HUES6 (cell line): ENCODE measurements around the gene IGF1R.

ENCODE experiments used
- H3K27ac ChIP-seq: 2 replicates; pipeline ENCODE4 v1.7.0; 2013; ENCODE audit warnings: low read depth, mild to moderate bottlenecking, low read length, inconsistent platforms
- H3K27me3 ChIP-seq: 2 replicates; pipeline ENCODE4 v1.6.1; 2013; ENCODE audit warnings: low read length; ENCODE audit not compliant: control insufficient read depth, insufficient read depth
- H3K36me3 ChIP-seq: 2 replicates; pipeline ENCODE4 v1.6.1; 2013; ENCODE audit warnings: low read length; ENCODE audit not compliant: control insufficient read depth, insufficient read depth
- H3K4me1 ChIP-seq: 2 replicates; pipeline ENCODE4 v1.6.1; 2013; ENCODE audit warnings: low read length; ENCODE audit not compliant: control insufficient read depth, insufficient read depth
- H3K4me3 ChIP-seq: 2 replicates; pipeline ENCODE4 v1.5.1; 2013; ENCODE audit warnings: low read depth, low read length
- H3K9ac ChIP-seq: one replicate; pipeline ENCODE4 v1.6.1; 2013; ENCODE audit warnings: mild to moderate bottlenecking, low read length
- H3K9me3 ChIP-seq: 2 replicates; pipeline ENCODE4 v1.6.1; 2013; ENCODE audit warnings: low read depth, low read length; ENCODE audit not compliant: control insufficient read depth, insufficient read depth

IGF1R gene

GRCh38 chr15:98778960-98779359 lies 130.6 kb downstream of the IGF1R start:
- no peaks in the 10 kb centered on the region for H3K36me3 ChIP-seq
- no peak overlapping the region for H3K9ac ChIP-seq
- peaks cover 36% of the 10 kb centered on the region for H3K4me1 ChIP-seq
- no peaks in the 10 kb centered on the region for H3K9me3 ChIP-seq
- no peak overlapping the region for H3K27ac ChIP-seq
- H3K4me3 ChIP-seq: no peak overlapping the region
- H3K27me3 ChIP-seq: no peaks in the 10 kb centered on the region

DNA sequence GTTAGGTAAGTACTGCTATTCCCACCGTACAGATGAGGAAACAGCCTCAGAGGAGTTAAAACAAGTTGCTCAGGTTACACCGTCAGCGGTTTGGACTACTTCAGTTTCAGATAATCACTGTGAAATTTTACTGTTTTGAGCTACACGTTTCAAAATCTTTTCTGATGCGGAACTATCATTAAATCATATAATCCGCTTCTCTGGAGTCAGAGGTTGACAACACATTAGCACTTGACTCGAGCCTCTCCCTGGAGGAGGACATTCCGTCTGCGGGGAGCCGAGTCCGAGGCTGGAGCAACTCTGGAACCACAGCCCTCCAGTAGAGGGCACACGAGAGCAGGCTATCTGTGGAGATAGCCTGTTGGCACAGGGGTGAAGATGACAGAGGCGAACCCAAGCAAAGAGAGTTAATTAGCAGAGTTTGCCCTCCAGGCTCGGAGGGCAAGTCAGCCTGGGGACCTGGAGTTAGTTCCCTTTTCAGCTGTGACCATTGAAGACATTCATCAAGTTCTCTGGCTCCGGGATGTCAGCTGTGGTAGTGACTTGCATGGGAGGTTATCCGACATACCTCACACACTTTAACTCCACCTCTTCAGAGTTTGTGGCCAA lies 131.2 kb downstream of the IGF1R start:
- no peak overlapping the region for H3K4me3 ChIP-seq
- peaks cover 37% of the 10 kb centered on the region for H3K4me1 ChIP-seq
- no peak overlapping the region for H3K9ac ChIP-seq
- no peak overlapping the region for H3K27ac ChIP-seq
- no peaks in the 10 kb centered on the region for H3K9me3 ChIP-seq
- no peaks in the 10 kb centered on the region for H3K36me3 ChIP-seq
- no peaks in the 10 kb centered on the region for H3K27me3 ChIP-seq

DNA sequence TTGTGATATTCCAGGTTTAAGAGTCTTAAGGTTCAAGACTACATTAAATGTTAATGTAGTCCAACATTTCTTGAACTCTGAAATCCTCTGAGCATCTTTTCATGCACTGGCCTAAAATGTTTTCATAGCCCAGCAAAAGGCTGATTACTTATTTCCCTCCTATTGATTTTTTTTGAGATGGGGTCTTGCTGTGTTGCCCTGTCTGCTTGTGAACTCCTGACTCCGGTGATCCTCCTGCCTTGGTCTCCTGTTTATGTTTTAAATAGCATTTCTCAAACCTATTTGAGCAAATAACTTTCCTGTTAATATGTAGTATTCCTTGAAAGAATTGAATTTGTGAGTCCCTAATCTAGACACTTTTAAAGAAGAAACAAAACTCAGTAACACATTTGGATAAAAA lies 133.5 kb downstream of the IGF1R start:
- H3K9me3 ChIP-seq: no peaks in the 10 kb centered on the region
- no peaks in the 10 kb centered on the region for H3K36me3 ChIP-seq
- no peaks in the 10 kb centered on the region for H3K27me3 ChIP-seq
- no peak overlapping the region for H3K4me3 ChIP-seq
- no peak overlapping the region for H3K27ac ChIP-seq
- peaks cover 41% of the 10 kb centered on the region for H3K4me1 ChIP-seq
- H3K9ac ChIP-seq: no peak overlapping the region

- H3K36me3 ChIP-seq: no peaks in the 10 kb centered on the region
- no peak overlapping the region for H3K9ac ChIP-seq
- H3K9me3 ChIP-seq: no peaks in the 10 kb centered on the region
- H3K4me1 ChIP-seq: peaks cover 43% of the 10 kb centered on the region
- H3K27ac ChIP-seq: no peak overlapping the region
- H3K27me3 ChIP-seq: no peaks in the 10 kb centered on the region
- no peak overlapping the region for H3K4me3 ChIP-seq
Observed at GRCh38 chr15:98782801-98783200, 134.5 kb downstream of the IGF1R start.

GRCh38 chr15:98785431-98785806 lies 137.1 kb downstream of the IGF1R start:
- Histone ChIP-seq H3K27me3 (no peaks in the 10 kb centered on the region), H3K36me3 (no peaks in the 10 kb centered on the region), H3K4me1 (peaks cover 65% of the 10 kb centered on the region), H3K27ac (no peak overlapping the region), H3K9me3 (no peaks in the 10 kb centered on the region), H3K4me3 (no peak overlapping the region), H3K9ac (no peak overlapping the region)

DNA sequence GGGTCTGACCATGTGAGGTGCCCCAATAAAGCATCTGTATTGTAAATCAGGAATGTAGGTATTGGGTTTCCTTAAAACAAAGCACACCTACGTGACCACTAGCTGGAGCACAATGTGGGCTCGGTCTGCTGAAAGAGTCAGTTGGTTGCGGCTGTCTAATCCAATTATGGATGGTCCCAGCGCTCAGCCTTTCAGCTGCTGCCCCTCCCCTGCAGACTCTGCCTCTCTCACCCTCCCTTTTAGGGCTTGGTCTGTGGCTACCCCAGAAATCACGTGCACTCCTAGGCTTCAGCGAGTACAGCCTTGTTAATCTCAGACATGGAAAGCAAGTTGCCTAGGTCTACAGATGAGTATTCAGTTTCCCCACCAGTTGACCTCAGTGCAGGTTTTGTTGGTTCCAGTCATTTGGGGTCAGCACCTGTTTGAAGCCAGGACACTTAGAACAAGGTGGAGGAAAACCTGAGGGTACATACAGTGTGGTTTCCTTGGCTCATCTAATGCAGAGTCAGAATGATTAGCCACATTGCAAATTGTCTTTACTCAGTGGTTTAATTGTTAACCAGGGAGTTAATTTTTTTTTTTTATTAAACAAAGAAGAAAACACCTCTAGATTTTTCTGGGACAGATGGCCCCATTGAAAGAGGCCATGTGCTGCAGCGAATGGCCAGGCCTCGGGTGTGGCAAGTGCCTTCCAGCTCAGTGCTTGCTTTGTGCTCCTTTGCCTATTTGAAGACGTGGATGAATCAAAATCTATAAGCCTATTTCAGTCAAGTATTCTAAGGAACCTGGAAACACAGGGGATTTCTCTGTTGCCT lies 137.7 kb downstream of the IGF1R start:
- Histone ChIP-seq H3K4me1 (peaks cover 71% of the 10 kb centered on the region), H3K27ac (no peak overlapping the region), H3K9me3 (no peaks in the 10 kb centered on the region), H3K36me3 (no peaks in the 10 kb centered on the region), H3K9ac (peak overlapping the region; percentile 36), H3K27me3 (no peaks in the 10 kb centered on the region), H3K4me3 (peak overlapping the region; percentile 22; the same call in 1 of the 2 replicates)

DNA sequence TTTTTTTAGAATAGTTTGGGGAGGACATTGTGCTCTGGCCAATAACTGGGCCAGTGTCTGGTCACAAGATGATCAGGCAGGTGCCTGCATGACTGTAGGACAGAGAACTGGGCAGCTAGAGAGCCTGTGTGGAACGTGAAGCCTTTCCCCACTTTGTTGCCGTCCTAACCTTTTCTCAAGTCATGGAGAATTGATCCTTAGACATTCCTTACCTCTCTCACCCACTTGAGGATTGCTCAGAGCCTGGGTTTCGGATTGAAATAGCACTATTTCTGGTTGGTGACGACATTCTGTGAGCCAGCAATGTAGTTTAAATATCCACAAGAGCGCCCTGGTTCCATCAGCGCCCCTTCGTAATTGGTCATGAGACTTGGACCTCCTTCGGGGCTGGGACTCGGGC lies 138.4 kb downstream of the IGF1R start:
- Histone ChIP-seq H3K9ac (no peak overlapping the region), H3K27ac (no peak overlapping the region)

DNA sequence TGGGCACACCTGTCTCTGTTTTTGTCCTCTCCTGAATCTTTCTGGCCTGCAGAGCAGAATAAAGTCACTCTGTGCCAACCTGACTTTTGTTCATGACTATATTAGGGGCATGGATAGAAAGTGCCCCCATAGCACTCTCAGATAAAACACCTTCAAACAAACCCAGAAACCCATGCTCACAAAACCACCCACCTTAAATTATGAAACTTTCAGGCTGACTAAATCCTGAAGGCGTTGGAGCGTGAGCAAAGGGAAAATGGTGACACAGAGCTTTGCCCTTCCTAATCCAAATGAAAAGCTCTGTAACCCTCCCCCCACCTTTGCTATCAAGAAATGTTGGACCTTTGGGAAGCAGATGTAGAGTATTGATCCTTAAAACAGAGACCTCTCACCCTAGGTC lies 138.9 kb downstream of the IGF1R start:
- Histone ChIP-seq H3K4me1 (peaks cover 82% of the 10 kb centered on the region), H3K4me3 (no peak overlapping the region), H3K27me3 (no peaks in the 10 kb centered on the region), H3K9ac (no peak overlapping the region), H3K27ac (no peak overlapping the region), H3K9me3 (no peaks in the 10 kb centered on the region), H3K36me3 (no peaks in the 10 kb centered on the region)

More for the DNA sequence above, 138.4 kb downstream of the IGF1R start:
- H3K4me1 ChIP-seq: peaks cover 78% of the 10 kb centered on the region
- H3K9me3 ChIP-seq: no peaks in the 10 kb centered on the region
- no peak overlapping the region for H3K4me3 ChIP-seq
- no peaks in the 10 kb centered on the region for H3K27me3 ChIP-seq
- H3K36me3 ChIP-seq: no peaks in the 10 kb centered on the region

DNA sequence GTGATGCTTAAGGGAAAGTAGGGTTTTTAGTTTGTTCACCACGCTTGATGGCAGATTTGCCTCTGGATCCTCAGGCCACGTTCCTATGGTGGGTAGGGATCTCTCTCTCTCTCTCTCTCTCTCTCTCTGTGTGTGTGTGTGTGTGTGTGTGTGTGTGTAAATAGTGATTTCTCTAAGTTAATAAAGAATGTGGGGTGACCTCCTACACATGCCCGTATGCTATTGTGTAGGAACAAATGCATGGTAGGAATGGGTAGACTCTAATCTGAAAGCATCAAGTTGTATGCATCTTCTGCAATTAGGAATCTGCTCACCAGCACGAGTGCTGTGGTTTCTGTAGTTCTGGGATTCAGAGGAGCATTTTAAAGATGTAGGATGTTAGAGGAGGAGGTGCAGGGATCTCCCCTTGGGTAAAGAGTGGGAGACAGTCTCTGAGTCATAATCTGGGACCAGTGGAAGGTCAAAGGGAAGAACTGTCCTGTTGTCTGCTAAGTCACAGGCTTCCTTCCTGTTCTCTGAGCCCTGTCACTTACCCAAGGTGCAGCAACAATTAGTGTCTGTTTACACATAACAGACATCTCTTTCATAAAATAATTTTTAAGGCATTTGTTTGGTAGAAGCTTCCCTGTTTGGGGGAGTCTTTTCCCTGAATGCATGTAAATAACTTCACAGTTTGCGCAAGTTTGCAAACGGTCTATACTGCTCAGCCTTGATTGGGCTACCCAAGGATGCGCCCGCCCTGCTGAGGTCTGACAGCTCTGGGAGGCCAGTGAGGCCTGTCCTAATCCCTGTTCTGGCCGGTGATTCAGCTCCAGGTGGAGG lies 139.8 kb downstream of the IGF1R start:
- H3K27me3 ChIP-seq: no peaks in the 10 kb centered on the region
- no peaks in the 10 kb centered on the region for H3K9me3 ChIP-seq
- H3K4me3 ChIP-seq: no peak overlapping the region
- H3K27ac ChIP-seq: no peak overlapping the region
- H3K36me3 ChIP-seq: no peaks in the 10 kb centered on the region
- peaks cover 89% of the 10 kb centered on the region for H3K4me1 ChIP-seq
- H3K9ac ChIP-seq: no peak overlapping the region

GRCh38 chr15:98789020-98789419 lies 140.7 kb downstream of the IGF1R start:
- Histone ChIP-seq H3K27me3 (no peaks in the 10 kb centered on the region), H3K9me3 (no peaks in the 10 kb centered on the region), H3K9ac (no peak overlapping the region), H3K4me1 (peaks cover 91% of the 10 kb centered on the region), H3K4me3 (no peak overlapping the region), H3K36me3 (no peaks in the 10 kb centered on the region), H3K27ac (no peak overlapping the region)

DNA sequence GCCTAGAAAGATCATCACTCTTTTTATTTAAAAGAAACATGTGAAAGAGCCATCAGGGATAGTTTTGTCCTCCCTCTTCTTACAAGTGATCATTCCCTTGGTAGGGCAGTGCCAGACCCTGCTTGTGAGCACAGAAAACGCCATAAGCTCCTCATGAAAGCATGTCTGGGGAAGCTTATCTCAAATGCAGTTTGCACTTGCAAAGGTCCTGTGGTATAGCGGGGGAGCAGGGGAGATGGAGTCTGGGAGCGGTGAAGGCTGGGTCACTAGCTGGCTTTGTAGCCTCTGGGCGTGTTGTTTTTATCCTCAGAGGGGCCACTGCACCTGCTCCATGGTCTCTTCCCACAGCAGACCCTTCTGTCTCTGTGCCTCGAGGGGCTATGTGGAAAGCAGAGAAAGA lies 141.9 kb downstream of the IGF1R start:
- H3K27me3 ChIP-seq: no peaks in the 10 kb centered on the region
- H3K27ac ChIP-seq: no peak overlapping the region
- peaks cover 88% of the 10 kb centered on the region for H3K4me1 ChIP-seq

More for the DNA sequence above, 141.9 kb downstream of the IGF1R start:
- H3K4me3 ChIP-seq: no peak overlapping the region
- no peaks in the 10 kb centered on the region for H3K36me3 ChIP-seq
- no peak overlapping the region for H3K9ac ChIP-seq
- H3K9me3 ChIP-seq: no peaks in the 10 kb centered on the region
